IMR-90 (cell line): ENCODE measurements around the gene MAGEA8. TPM values are rescaled to one million over a fixed set of nuclear protein-coding genes. Genes with fewer than 3 reads are reported as not detected.

Source experiments
- ATAC-seq: fragments of 200-7000 bp; cut with Tn5 transposase; 2 replicates; pipeline ENCODE4 v1.9.1; 2020; ENCODE audit warnings: low read depth, mild to moderate bottlenecking, moderate library complexity
- BruUV-seq: library from RNA; stranded (reverse); fragments of 400-500 nt; replicated peaks from 2 replicates; lab custom pipeline; 2021; lab: Mats Ljungman, UMichigan
- CTCF ChIA-PET: fragments of 300-600 bp; formaldehyde crosslinking; extraction: SDS; loops from one replicate; lab custom pipeline; 2021; ENCODE audit warnings: antibody characterized with exemption; lab: Yijun Ruan, JAX
- POLR2A ChIA-PET: fragments of 300-600 bp; sonication (Branson Sonifier 250); formaldehyde crosslinking; loops from one replicate; lab custom pipeline; 2022; ENCODE audit warnings: antibody characterized with exemption; ENCODE audit not compliant: unreplicated experiment; lab: Charles Lee
- DNase-seq: peaks from one replicate; pipeline ENCODE4 v3.0.0; 2013
- H2AFZ ChIP-seq: replicated peaks from 2 replicates; pipeline ENCODE3; 2013; ENCODE audit warnings: low read length, mild to moderate bottlenecking; ENCODE audit not compliant: poor library complexity
- H2AK5ac ChIP-seq: 2 replicates; pipeline ENCODE4 v1.6.1; 2013; ENCODE audit warnings: low read depth, low read length, inconsistent platforms
- H2AK9ac ChIP-seq: replicated peaks from 2 replicates; pipeline ENCODE3; 2013; ENCODE audit warnings: mild to moderate bottlenecking, low read depth, low read length, moderate library complexity; ENCODE audit not compliant: poor library complexity
- H2BK120ac ChIP-seq: 2 replicates; pipeline ENCODE4 v1.6.1; 2013; ENCODE audit warnings: low read depth, low read length, inconsistent platforms
- H2BK15ac ChIP-seq: 3 replicates; pipeline ENCODE4 v1.6.1; 2013; ENCODE audit warnings: low read depth, low read length, inconsistent platforms
- H2BK20ac ChIP-seq: 2 replicates; pipeline ENCODE4 v1.6.1; 2013; ENCODE audit warnings: low read depth, mild to moderate bottlenecking, inconsistent platforms, low read length, moderate library complexity
- H2BK5ac ChIP-seq: 2 replicates; pipeline ENCODE4 v1.6.1; 2013; ENCODE audit warnings: mild to moderate bottlenecking, low read depth, low read length, inconsistent platforms; ENCODE audit not compliant: poor library complexity, severe bottlenecking
- H3K14ac ChIP-seq: replicated peaks from 2 replicates; pipeline ENCODE4 v1.6.1; 2013; ENCODE audit warnings: low read depth, low read length, inconsistent platforms
- H3K18ac ChIP-seq: 2 replicates; pipeline ENCODE4 v1.6.1; 2013; ENCODE audit warnings: low read depth, low read length, control low read depth
- H3K23ac ChIP-seq: 2 replicates; pipeline ENCODE4 v1.6.1; 2013; ENCODE audit warnings: low read depth, low read length, inconsistent platforms
- H3K27ac ChIP-seq: 2 replicates; pipeline ENCODE4 v1.5.1; 2013; ENCODE audit warnings: mild to moderate bottlenecking, control low read depth, low read length; ENCODE audit not compliant: insufficient read depth
- H3K27me3 ChIP-seq: 2 replicates; pipeline ENCODE4 v1.6.1; 2013; ENCODE audit warnings: low read length; ENCODE audit not compliant: control insufficient read depth, insufficient read depth
- H3K36me3 ChIP-seq: 2 replicates; pipeline ENCODE4 v1.6.1; 2013; ENCODE audit warnings: low read length, mixed read lengths; ENCODE audit not compliant: control insufficient read depth, insufficient read depth
- H3K4ac ChIP-seq: 2 replicates; pipeline ENCODE4 v1.6.1; 2013; ENCODE audit warnings: low read depth, low read length, inconsistent platforms
- H3K4me1 ChIP-seq: 2 replicates; pipeline ENCODE4 v1.6.1; 2013; ENCODE audit warnings: low read length, mixed read lengths; ENCODE audit not compliant: control insufficient read depth, insufficient read depth
- H3K4me2 ChIP-seq: 2 replicates; pipeline ENCODE4 v1.6.1; 2013; ENCODE audit warnings: low read depth, mild to moderate bottlenecking, control low read depth, low read length, moderate library complexity
- H3K4me3 ChIP-seq: 2 replicates; pipeline ENCODE4 v1.5.1; 2013; ENCODE audit warnings: low read depth, mild to moderate bottlenecking, control low read depth, low read length, moderate library complexity; ENCODE audit not compliant: insufficient read depth
- H3K56ac ChIP-seq: 2 replicates; pipeline ENCODE4 v1.6.1; 2013; ENCODE audit warnings: low read length, inconsistent platforms; ENCODE audit not compliant: insufficient read depth; ENCODE audit errors: extremely low read depth
- H3K79me1 ChIP-seq, 2 experiments: 2 replicates each; pipeline ENCODE4 v1.6.1; 2013; ENCODE audit warnings: low read length in 2 of 2, inconsistent platforms in 1 of 2, low read depth in 1 of 2
- H3K9ac ChIP-seq: 2 replicates; pipeline ENCODE4 v1.6.1; 2013; ENCODE audit warnings: low read depth, low read length, control low read depth
- H3K9me1 ChIP-seq: 2 replicates; pipeline ENCODE4 v1.6.1; 2013; ENCODE audit warnings: low read length, inconsistent platforms; ENCODE audit not compliant: insufficient read depth
- H3K9me3 ChIP-seq: 2 replicates; pipeline ENCODE4 v1.6.1; 2013; ENCODE audit warnings: low read length; ENCODE audit not compliant: control insufficient read depth, insufficient read depth
- H4K20me1 ChIP-seq: 2 replicates; pipeline ENCODE4 v1.6.1; 2013; ENCODE audit warnings: low read length, inconsistent platforms; ENCODE audit not compliant: insufficient read depth
- H4K5ac ChIP-seq: 2 replicates; pipeline ENCODE4 v1.6.1; 2013; ENCODE audit warnings: mild to moderate bottlenecking, low read depth, low read length, control low read depth
- H4K8ac ChIP-seq, 2 experiments: 2 replicates each; pipeline ENCODE4 v1.6.1; 2013; ENCODE audit warnings: low read depth in 2 of 2, low read length in 2 of 2, control low read depth in 1 of 2, inconsistent platforms in 1 of 2
- H4K91ac ChIP-seq: 2 replicates; pipeline ENCODE4 v1.6.1; 2013; ENCODE audit warnings: low read depth, low read length, inconsistent platforms; ENCODE audit not compliant: insufficient read depth
- BHLHE40 ChIP-seq: fragments of 150-350 bp; IDR thresholded peaks from 2 replicates; pipeline ENCODE4 v1.6.1; 2016; ENCODE audit warnings: mild to moderate bottlenecking, low read depth, low read length
- CEBPB ChIP-seq: IDR thresholded peaks from 2 replicates; pipeline ENCODE4 v1.6.1; 2012; ENCODE audit warnings: low read depth, low read length, improper control_type of control experiment
- FOS ChIP-seq: fragments of 150-350 bp; IDR thresholded peaks from 2 replicates; pipeline ENCODE4 v1.6.1; 2016; ENCODE audit warnings: low read depth, low read length
- MXI1 ChIP-seq: IDR thresholded peaks from 2 replicates; pipeline ENCODE4 v1.6.1; 2012; ENCODE audit warnings: low read depth, mild to moderate bottlenecking, low read length, moderate library complexity, borderline replicate concordance
- POLR2A ChIP-seq: IDR thresholded peaks from 2 replicates; pipeline ENCODE4 v1.6.1; 2012; ENCODE audit warnings: mild to moderate bottlenecking, low read depth, low read length
- RAD21 ChIP-seq: IDR thresholded peaks from 2 replicates; pipeline ENCODE4 v1.6.1; 2012; ENCODE audit warnings: low read length, improper control_type of control experiment
- RFX5 ChIP-seq: IDR thresholded peaks from 2 replicates; pipeline ENCODE4 v1.8.0; 2012; ENCODE audit warnings: low read depth, mild to moderate bottlenecking, low read length, moderate library complexity
- WGBS, 2 experiments: methylation state at CpG; one replicate each; pipeline versions ENCODE4 v1.1.5 to v1.1.7; 2013; ENCODE audit warnings: missing lambda C conversion rate in 2 of 2; ENCODE audit not compliant: insufficient read length in 1 of 2; ENCODE audit errors: extremely low coverage in 2 of 2; 5-methylcytosine and 5-hydroxymethylcytosine counted together
- dilution Hi-C: fragments of 300-500 bp; cut with HindIII; formaldehyde crosslinking; loops from one replicate; pipeline ENCODE4 v1.14.3; 2018; ENCODE audit warnings: low sequenced_read_pairs; ENCODE audit not compliant: unreplicated experiment
- in situ Hi-C: fragments of 300-500 bp; cut with MboI; formaldehyde crosslinking; loops from 3 replicates; pipeline ENCODE4 v1.14.3; 2019; ENCODE audit warnings: low sequenced_read_pairs, inconsistent platforms, mixed read lengths
- intact Hi-C: fragments of 100-400 bp; cut with micrococcal nuclease; formaldehyde crosslinking; loops from 2 replicates; pipeline ENCODE4 v1.10.0; 2022
- polyA plus RNA-seq, 3 experiments: library from polyadenylated mRNA; depleted of rRNA; stranded (reverse); fragments of >200 nt; gene quantifications; 2 replicates each; pipeline ENCODE4 v1.2.3, GENCODE V29; 2012; ENCODE audit warnings: low replicate concordance in 1 of 3
- total RNA-seq: library from RNA; depleted of rRNA; stranded (reverse); fragments of >200 nt; gene quantifications from 2 replicates; pipeline ENCODE4 v1.2.3, GENCODE V29; 2012
- TF ChIP-seq, protein P1 (sequence below): fragments of 150-350 bp; IDR thresholded peaks from 2 replicates; pipeline ENCODE4 v1.6.1; 2017; ENCODE audit warnings: mild to moderate bottlenecking, antibody characterized with exemption, low read length, low read depth
- TF ChIP-seq, protein P2 (sequence below): fragments of 150-350 bp; IDR thresholded peaks from 2 replicates; pipeline ENCODE4 v1.6.1; 2016; ENCODE audit warnings: low read depth, mild to moderate bottlenecking, low read length, moderate library complexity, borderline replicate concordance

MAGEA8 gene
- total and polyA plus RNA-seq, 2 of the 4 experiments (the other 2 are of a cell fraction) = not detected

DNA sequence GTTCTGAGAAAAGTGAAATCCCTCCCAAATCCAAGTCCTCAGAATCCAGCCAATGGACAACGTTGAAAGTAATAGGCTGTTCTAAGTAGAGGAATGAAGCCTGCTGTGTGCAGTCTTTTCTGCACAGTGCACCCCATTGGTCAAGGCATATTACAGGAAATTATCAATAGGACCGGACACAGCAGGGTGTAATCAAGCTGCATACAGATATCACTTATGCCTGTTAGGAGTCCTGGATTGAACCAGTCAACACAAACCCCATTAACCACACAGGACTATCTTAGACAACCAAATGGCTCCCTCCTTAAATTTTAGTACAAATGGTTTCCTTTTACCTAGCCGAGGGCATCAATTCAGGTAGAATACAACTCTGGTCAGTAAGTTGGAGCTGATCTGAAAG lies 34.2 kb upstream of the MAGEA8 start:
- Histone ChIP-seq H3K14ac (no peak overlapping the region), H4K91ac (no peak overlapping the region), H3K9ac (no peak overlapping the region), H2BK5ac (no peak overlapping the region), H3K56ac (no peak overlapping the region), H2AK9ac (no peak overlapping the region), H2AFZ (no peak overlapping the region), H3K27ac (no peak overlapping the region), H3K18ac (no peak overlapping the region), H3K4me1 (no peaks in the 10 kb centered on the region), H2BK15ac (no peak overlapping the region), H2AK5ac (no peak overlapping the region), H3K9me3 (no peaks in the 10 kb centered on the region), H3K79me1 (no peaks in the 10 kb centered on the region), H4K5ac (no peak overlapping the region), H2BK120ac (no peak overlapping the region), H3K23ac (no peak overlapping the region), H3K4me3 (no peak overlapping the region), H3K27me3 (no peaks in the 10 kb centered on the region; the same call in 1 of the 2 replicates), H3K9me1 (no peaks in the 10 kb centered on the region), H3K4ac (no peak overlapping the region), H4K8ac (no peak overlapping the region), H3K36me3 (no peaks in the 10 kb centered on the region), H3K4me2 (no peak overlapping the region), H2BK20ac (no peak overlapping the region), H4K20me1 (no peaks in the 10 kb centered on the region)
- TF ChIP-seq BHLHE40 (no peak), RAD21 (no peak), MXI1 (no peak), RFX5 (no peak), FOS (no peak), POLR2A (no peak), CEBPB (no peak)
- TF ChIP-seq, protein P1, sequence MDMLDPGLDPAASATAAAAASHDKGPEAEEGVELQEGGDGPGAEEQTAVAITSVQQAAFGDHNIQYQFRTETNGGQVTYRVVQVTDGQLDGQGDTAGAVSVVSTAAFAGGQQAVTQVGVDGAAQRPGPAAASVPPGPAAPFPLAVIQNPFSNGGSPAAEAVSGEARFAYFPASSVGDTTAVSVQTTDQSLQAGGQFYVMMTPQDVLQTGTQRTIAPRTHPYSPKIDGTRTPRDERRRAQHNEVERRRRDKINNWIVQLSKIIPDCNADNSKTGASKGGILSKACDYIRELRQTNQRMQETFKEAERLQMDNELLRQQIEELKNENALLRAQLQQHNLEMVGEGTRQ = no peak
- TF ChIP-seq, protein P2, sequence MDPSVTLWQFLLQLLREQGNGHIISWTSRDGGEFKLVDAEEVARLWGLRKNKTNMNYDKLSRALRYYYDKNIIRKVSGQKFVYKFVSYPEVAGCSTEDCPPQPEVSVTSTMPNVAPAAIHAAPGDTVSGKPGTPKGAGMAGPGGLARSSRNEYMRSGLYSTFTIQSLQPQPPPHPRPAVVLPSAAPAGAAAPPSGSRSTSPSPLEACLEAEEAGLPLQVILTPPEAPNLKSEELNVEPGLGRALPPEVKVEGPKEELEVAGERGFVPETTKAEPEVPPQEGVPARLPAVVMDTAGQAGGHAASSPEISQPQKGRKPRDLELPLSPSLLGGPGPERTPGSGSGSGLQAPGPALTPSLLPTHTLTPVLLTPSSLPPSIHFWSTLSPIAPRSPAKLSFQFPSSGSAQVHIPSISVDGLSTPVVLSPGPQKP = no peak
- ATAC-seq = no peak
- no TSS peak for BruUV-seq
- CTCF ChIA-PET = no interaction called here
- no peak for DNase-seq
- POLR2A ChIA-PET = no interaction called here
- intact Hi-C loops (no loop called here), in situ Hi-C loops (loop anchor here (25.0 kb wide), 1 partner anchor 134 kb away; the partner anchor contains the start of gene MAGEA11), dilution Hi-C loops (no loop called here)
- no CpG with 5 or more reads among the region's 3 CpGs for WGBS, 2 experiments
